Brain microvascular endothelial cell (primary cell): Measurements from ENCODE around the gene GARIN5B.
A peak's percentile ranks its signal among the peaks of the same experiment; 100 is the strongest.
"Not testable (repeated sequence)": the region's sequence is repeated elsewhere in the genome, so short reads cannot be mapped to it uniquely, and the experiment has no call there.

Source experiments
- DNase-seq: peaks from one replicate; pipeline ENCODE4 v3.0.0-alpha.2; 2020
- H3K27ac ChIP-seq: fragments of 250-450 bp; sonication (Bioruptor Pico); 2 replicates; pipeline ENCODE4 v1.5.1; 2020; ENCODE audit warnings: mild to moderate bottlenecking, moderate library complexity
- H3K27me3 ChIP-seq: fragments of 250-450 bp; sonication (Bioruptor Pico); replicated peaks from 2 replicates; pipeline ENCODE4 v1.5.1; 2020; ENCODE audit warnings: mild to moderate bottlenecking
- H3K36me3 ChIP-seq: fragments of 250-450 bp; sonication (Bioruptor Pico); replicated peaks from 2 replicates; pipeline ENCODE4 v1.5.1; 2020; ENCODE audit warnings: mild to moderate bottlenecking
- H3K4me3 ChIP-seq: 2 replicates; pipeline ENCODE4 v1.5.1; 2011; ENCODE audit warnings: low read depth, mild to moderate bottlenecking, control low read depth, low read length, moderate library complexity
- CTCF ChIP-seq: IDR thresholded peaks from 2 replicates; pipeline ENCODE4 v1.5.1; 2011; ENCODE audit warnings: low read depth, mild to moderate bottlenecking, moderate library complexity, low read length, control low read depth, inconsistent platforms; ENCODE audit errors: missing control alignments
- in situ Hi-C: cut with HindIII; loops from 2 replicates; pipeline ENCODE4 v1.10.0; 2017; ENCODE audit warnings: low sequenced_read_pairs, low pct_ligation_motif_present

GARIN5B gene

GRCh38 chr19:55362990-55363716 is at the start of gene GARIN5B:
TSS of gene GARIN5B (minus strand) at chr19:55363260. CDS start at chr19:55363066, 194 bp downstream.
- no peak for DNase-seq
- TF ChIP-seq CTCF, result no peak
- Histone ChIP-seq H3K4me3 (no peak within 1 kb of the TSS), H3K36me3 (no peaks in the 10 kb centered on the region), H3K27me3 (no peaks in the 10 kb centered on the region), H3K27ac (no peak within 1 kb of the TSS)
- in situ Hi-C loops, result no loop called here

- in situ Hi-C loops, result no loop called here
- DNase-seq, result no peak
- no peak for TF ChIP-seq CTCF
- Histone ChIP-seq H3K27me3 (no peaks in the 10 kb centered on the region), H3K36me3 (peaks cover 11% of the 10 kb centered on the region), H3K27ac (no peak overlapping the region), H3K4me3 (no peak overlapping the region)
Observed at GRCh38 chr19:55410168-55410567, 47.1 kb upstream of the GARIN5B start.

- H3K27me3 ChIP-seq, H3K27ac ChIP-seq, H3K4me3 ChIP-seq, in situ Hi-C loops, DNase-seq: not testable (repeated sequence)
- H3K36me3 ChIP-seq, result peaks cover 15% of the 10 kb centered on the region
Observed at GRCh38 chr19:55409179-55409578, 46.1 kb upstream of the GARIN5B start.

GRCh38 chr19:55408533-55408872 is 45.4 kb upstream of the GARIN5B start:
- DNase-seq, result no peak
- peak overlapping the region; percentile 48 for H3K4me3 ChIP-seq
- H3K27me3 ChIP-seq, result no peaks in the 10 kb centered on the region
- TF ChIP-seq CTCF, result no peak
- in situ Hi-C loops, result no loop called here
- peak overlapping the region; percentile 93 for H3K27ac ChIP-seq
- peaks cover 20% of the 10 kb centered on the region for H3K36me3 ChIP-seq

- Histone ChIP-seq H3K27me3 (no peaks in the 10 kb centered on the region), H3K36me3 (peaks cover 20% of the 10 kb centered on the region), H3K27ac (peak overlapping the region; percentile 93), H3K4me3 (peak overlapping the region; percentile 83)
- no peak for TF ChIP-seq CTCF
- DNase-seq, result peak; percentile 99
- in situ Hi-C loops, result no loop called here
Observed at GRCh38 chr19:55407800-55408532, 44.9 kb upstream of the GARIN5B start.

- Histone ChIP-seq H3K36me3 (peaks cover 20% of the 10 kb centered on the region), H3K27ac (peak within 1 kb of the TSS; percentile 93), H3K4me3 (peak within 1 kb of the TSS; percentile 83)
- H3K27me3 ChIP-seq, in situ Hi-C loops, DNase-seq: not testable (repeated sequence)
Observed at GRCh38 chr19:55407550-55407799, 44.4 kb upstream of the GARIN5B start, which contains the start of gene UBE2S. TSS of gene UBE2S (minus strand) at chr19:55407788. CDS start at chr19:55407589, 199 bp downstream.
